ENCODE data around the gene CYP1A1.
A peak's percentile ranks its signal among the peaks of the same experiment; 100 is the strongest.
"Not testable (repeated sequence)": the region's sequence is repeated elsewhere in the genome, so short reads cannot be mapped to it uniquely, and the experiment has no call there.

Gene CYP1A1

GRCh38 chr15:74725225-74725774 is at the start of gene CYP1A1:
Gene CYP1A1, minus strand, starts transcription at chr15:74725528. Its CDS starts 2,431 bp downstream, at chr15:74723097.
- FAIRE-seq, result no peak

- no peak for FAIRE-seq
These were observed 48.5 kb upstream of the CYP1A1 start for GRCh38 chr15:74773731-74774252.

- FAIRE-seq, result no peak
These were observed 48.0 kb upstream of the CYP1A1 start for GRCh38 chr15:74773329-74773728.

- no peak for FAIRE-seq
These were observed 45.0 kb upstream of the CYP1A1 start for GRCh38 chr15:74770211-74770903.

- FAIRE-seq, result no peak
These were observed 44.2 kb upstream of the CYP1A1 start for GRCh38 chr15:74769463-74770025.

GRCh38 chr15:74768771-74769342 is 43.5 kb upstream of the CYP1A1 start:
- FAIRE-seq, result peak; percentile 47

- FAIRE-seq, result no peak
These were observed 42.9 kb upstream of the CYP1A1 start for GRCh38 chr15:74768099-74768770.

GRCh38 chr15:74767167-74768098 is 42.1 kb upstream of the CYP1A1 start:
- FAIRE-seq, result no peak

- no peak for FAIRE-seq
These were observed 38.1 kb upstream of the CYP1A1 start for GRCh38 chr15:74763416-74763815.

- no peak for FAIRE-seq
These were observed 37.4 kb upstream of the CYP1A1 start for GRCh38 chr15:74762791-74763150.

GRCh38 chr15:74758736-74759135 is 33.4 kb upstream of the CYP1A1 start:
- FAIRE-seq, result no peak

- no peak for FAIRE-seq
These were observed 29.4 kb upstream of the CYP1A1 start for GRCh38 chr15:74754593-74755215.

- no peak for FAIRE-seq
These were observed 27.2 kb upstream of the CYP1A1 start for GRCh38 chr15:74752531-74752930.

- no peak for FAIRE-seq
These were observed 26.7 kb upstream of the CYP1A1 start for GRCh38 chr15:74752011-74752410.

- FAIRE-seq, result no peak
These were observed 25.4 kb upstream of the CYP1A1 start for GRCh38 chr15:74750751-74751150.

GRCh38 chr15:74749832-74750231 is 24.5 kb upstream of the CYP1A1 start:
- no peak for FAIRE-seq

- FAIRE-seq, result no peak
These were observed 23.1 kb upstream of the CYP1A1 start, which contains the start of gene CYP1A2 for GRCh38 chr15:74748322-74748946. Gene CYP1A2, plus strand, starts transcription at chr15:74748845. Its CDS starts 894 bp downstream, at chr15:74749739.

- FAIRE-seq, result no peak
These were observed 21.1 kb upstream of the CYP1A1 start for GRCh38 chr15:74746389-74746788.

- no peak for FAIRE-seq
These were observed 17.1 kb upstream of the CYP1A1 start for GRCh38 chr15:74742422-74742821.

- not testable (repeated sequence) for FAIRE-seq
These were observed 12.9 kb upstream of the CYP1A1 start for GRCh38 chr15:74738239-74738638.

- FAIRE-seq, result no peak
These were observed 10.0 kb upstream of the CYP1A1 start for GRCh38 chr15:74735305-74735704.
